HG03378 (cell line): Measurements from ENCODE around the gene GAL3ST1.

Experiments used
- ATAC-seq: cut with Tn5 transposase; IDR thresholded peaks from one replicate; pipeline ENCODE4 v1.9.1; 2021; ENCODE audit warnings: mild to moderate bottlenecking, moderate library complexity; ENCODE audit not compliant: unreplicated experiment

Gene GAL3ST1

DNA sequence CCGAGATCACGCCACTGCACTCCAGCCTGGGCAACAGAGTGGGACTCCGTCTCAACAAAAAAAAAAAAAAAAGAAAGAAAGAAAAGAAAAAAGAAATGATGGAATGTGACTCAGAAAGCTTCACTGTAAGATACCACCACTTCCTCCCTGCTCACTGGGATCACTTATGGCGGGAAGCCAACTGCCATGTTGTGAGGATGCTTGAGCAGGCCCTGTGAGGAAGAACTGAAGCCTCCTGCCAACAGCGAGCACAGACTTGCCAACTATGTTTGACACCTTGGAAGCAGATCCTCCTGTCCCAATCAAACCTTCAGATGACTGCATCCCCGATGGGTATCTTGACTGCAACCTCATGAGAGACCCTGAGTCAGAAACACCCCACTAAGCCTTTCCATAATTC is 36.2 kb downstream of the GAL3ST1 start:
- ATAC-seq: no peak

- ATAC-seq: no peak
Observed at GRCh38 chr22:30537083-30537731, 37.3 kb downstream of the GAL3ST1 start.

DNA sequence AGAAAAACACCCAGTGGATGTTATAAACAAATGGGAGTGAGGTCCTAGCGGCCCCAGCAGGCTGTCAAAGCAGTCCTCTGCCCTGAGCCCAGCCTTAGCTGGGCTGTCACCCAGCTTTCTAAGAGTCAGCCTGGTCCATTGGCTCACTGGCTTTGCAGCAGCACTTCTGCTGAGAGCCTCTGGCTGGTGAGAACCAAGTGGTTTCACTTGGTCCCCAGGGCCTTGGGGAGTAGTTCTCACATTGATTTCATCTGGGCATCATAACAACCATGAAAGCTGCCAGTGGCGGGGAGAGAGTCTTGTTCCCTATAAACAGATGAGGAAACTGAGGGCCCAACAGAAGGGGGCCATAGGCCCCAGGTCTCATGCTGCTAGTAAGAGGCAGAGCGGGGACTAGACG is 39.3 kb downstream of the GAL3ST1 start:
- no peak for ATAC-seq

GRCh38 chr22:30531651-30532608 is 42.5 kb downstream of the GAL3ST1 start:
- ATAC-seq: no peak

DNA sequence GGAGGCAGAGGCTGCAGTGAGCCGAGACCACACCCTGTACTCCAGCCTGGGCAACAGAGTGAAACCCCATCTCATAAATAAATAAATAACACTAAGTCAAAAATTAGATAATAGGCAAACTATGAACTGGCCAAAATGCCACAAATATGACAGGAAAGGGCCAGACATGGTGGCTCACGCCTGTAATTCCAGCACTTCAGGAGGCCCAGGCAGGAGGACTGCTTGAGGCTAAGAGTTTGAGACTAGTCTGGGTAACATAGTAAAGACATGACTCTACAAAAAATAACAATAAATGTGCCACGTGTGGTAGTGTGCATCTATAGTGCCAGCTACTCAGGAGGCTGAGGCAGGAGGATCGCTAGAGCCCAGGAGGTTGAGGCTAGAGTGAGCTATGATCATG is 47.8 kb downstream of the GAL3ST1 start:
- ATAC-seq: no peak

DNA sequence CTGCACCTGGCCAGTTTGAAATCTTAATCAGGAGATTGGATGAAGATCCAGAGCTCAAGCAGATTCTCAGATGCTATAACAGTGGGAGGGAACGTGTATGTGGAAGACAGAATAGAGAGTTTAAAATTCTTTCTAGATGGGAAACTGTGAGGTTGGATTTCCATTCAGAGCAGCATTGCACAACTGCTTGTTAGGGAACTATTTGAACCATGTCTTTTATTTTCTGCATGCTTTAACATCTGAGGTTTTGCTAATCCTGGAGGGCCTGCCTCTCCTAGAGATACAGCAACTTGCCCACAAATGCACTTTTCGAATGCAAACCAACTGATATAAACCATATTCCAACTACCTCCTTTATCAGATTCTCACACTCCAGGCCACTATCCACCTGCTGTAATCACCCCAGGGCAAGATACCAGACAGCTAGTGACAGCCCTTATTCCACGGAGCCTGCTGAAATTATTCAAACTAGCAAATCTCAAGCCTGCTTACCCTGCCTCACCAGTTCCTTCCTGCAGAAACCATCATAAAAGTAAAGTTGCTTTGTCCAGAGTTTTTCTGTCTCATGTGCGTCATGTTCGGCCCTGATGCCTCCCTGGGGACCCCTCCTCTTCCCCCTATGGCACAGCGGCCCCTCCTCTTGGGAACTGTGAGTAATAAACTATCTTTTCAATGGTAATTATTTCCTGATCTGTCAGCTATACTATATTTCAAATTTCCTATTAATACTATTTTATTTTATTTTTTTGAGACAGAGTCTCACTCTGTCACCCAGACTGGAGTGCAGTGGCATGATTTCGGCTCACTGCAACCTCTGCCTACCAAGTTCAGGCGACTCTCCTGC is 50.6 kb downstream of the GAL3ST1 start:
- no peak for ATAC-seq

DNA sequence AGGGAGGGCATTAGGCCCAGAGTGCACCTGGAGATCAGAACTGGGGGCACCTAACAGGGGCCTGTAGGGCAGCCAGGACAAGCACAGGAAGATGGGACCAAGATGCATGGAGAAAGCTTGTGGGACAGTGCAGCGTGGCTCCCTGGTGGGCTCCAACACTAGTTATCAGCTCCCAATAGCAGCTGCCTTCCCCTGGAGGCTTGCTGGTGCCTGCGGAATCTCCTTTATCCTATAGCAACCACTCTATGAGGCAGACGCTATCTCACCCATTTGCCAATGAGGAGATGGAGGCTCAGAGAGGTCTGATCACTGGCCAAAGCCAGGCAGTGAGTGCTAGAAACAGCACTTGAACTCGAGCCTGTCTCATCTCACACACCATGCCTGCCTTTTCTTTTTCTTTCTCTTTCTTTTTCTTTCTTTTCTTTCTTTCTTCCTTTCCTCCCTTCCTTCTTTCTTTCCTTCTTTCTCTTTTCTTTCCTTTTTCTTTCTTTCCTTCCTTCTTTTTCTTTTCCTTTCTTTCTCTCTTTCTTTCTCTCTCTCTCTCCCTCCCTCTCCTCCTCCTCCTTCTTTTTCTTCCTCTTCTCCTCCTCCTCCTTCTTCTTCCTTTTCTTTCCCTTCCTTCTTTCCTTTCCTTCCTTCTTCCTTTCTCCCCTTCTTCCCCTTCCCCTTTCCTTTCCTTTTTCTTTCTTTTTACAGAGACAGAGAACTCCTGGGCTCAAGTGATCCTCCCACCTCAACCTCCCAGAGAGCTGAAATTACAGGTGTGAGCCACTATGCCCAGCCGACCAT is 52.9 kb downstream of the GAL3ST1 start:
- ATAC-seq: no peak

DNA sequence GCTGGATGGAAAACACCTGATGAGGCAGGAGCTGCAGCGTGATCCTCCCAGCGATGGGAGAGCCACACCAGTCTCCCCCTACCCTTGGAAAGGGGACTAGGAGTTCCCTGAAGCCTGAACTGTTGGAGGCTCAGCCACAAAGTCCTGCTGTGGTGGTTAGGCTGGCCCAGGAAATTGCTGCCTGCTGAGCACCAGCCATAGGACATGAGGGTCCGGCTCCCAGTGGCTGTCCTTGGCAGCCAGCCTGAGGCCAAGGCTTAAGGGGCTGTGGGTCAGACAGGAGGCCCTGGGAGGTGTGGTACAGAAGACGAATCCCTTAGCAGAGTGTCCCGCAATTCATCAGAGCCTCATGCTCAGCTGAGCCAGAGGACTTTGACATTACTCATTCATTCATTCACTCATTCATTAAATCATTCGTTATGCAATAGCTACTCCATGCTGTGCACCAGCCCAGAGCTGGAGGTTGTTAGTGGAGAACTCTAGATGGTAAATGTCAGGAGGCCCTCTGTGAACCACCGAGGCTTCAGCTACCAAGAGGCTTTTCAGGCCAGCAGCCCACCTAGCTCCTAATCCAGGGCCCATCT is 54.5 kb downstream of the GAL3ST1 start:
- no peak for ATAC-seq

- ATAC-seq: no peak
Observed at GRCh38 chr22:30516731-30517130, 57.7 kb downstream of the GAL3ST1 start.

DNA sequence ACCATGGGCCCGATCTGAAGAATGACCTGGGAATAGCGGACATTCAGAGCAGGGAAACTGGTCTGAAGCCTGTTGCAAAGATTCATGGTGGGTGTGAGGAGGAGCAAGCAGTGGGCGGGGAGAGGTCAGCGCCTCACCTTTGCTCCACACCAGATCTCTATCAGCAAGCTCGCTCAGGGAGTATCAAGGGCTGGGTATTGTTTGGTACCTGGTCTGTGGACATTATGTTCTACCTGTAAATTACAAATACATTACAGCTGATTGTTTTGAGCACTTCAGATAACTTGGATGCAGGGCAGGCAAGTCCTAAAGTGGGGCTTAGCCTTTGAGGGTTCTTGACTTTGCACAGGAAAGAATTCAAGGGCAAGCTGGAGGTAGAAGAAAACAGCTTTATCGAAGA is 58.2 kb downstream of the GAL3ST1 start:
- ATAC-seq: no peak

- no peak for ATAC-seq
Observed at GRCh38 chr22:30514252-30514651, 60.2 kb downstream of the GAL3ST1 start.

DNA sequence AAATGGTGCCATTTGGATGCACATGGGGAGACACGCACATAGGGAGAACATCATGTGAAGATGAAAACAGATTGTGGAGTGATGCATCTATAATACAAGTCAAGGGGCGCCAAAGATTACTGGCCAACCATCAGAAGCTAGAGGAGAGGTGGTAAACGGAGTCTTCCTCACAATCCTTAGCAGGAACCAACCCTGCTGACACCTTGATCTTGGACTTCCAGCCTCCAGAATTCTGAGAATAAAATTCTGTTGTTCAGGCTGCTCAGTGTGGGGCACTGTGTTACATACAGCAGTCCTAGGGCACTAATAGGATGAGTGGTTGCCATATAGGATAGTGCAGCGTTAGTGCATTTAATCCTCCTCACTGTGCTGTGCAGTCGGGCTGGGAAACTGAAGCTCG is 61.0 kb downstream of the GAL3ST1 start:
- ATAC-seq: no peak

DNA sequence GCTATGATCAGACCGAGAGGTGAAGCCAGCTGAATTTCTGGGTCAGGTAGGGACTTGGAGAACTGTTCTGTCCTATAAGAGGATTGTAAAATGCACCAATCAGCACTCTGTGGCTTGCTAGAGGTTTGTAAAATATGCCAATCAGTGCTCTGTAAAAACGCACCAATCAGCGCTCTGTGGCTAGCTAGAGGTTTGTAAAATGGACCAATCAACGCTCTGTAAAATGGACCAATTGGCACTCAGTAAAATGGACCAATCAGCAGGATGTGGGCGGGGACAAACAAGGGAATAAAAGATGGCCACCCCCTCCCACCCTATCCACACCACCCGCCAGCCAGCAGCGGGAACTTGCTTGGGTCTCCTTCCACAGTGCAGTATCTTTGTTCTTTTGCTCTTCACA is 62.6 kb downstream of the GAL3ST1 start:
- ATAC-seq: no peak

- no peak for ATAC-seq
Observed at GRCh38 chr22:30511109-30511508, 63.4 kb downstream of the GAL3ST1 start.

DNA sequence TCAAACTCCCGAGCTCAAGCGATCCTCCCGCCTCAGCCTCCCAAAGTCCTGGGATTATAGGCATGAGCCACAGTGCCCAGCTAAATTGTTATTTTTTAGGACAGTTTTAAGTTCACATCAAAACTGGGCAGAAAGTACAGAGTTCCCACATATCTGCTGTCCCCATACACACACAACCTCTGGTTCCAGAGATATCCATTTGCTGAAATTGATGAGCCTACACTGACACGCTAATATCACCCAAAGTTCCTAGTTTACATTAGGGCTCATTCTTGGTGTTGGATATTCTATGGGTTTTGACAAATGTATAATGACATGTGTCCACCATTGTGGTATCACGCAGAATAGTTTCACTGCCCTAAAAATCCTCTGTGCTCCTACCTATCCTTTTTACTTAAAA is 66.2 kb downstream of the GAL3ST1 start:
- ATAC-seq: no peak

DNA sequence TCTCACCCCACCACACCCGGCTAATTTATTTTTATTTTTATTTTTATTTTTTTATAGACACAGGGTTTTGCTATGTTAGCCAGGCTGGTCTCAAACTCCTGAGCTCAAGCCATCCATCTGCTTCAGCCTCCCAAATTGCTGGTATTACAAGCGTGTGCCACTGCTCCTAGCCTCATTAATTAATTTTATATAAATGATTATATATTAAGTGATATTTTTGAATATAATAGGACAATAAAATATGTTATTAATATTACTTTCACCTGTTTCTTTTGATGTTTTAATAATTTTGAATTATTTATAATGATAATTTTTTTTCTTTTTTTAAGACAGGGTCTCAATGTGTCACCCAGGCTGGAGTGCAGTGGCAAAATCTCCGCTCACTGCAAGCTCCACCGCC is 66.8 kb downstream of the GAL3ST1 start:
- ATAC-seq: no peak

DNA sequence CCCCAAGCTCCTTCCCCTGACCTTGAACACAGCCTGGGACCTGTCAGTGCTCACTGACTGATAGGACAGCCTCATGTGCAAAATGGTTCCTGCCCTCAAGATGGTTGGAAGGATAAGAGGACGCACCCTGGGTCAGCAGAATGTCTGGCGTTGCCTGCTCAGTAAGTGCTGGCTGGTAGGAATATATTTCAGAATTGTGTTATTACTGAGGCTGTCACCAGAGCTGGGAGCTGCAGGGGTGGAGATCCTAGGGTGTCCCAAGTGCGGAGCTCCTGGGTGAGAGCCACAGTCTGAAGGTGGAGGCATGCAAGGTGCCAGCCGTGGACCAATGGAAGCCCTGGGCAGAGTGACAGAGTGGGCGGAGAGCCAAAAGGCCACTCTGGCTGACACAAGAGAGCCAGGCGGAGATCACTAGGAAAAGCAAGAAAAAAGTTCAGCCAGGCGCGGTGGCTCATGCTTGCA is 67.9 kb downstream of the GAL3ST1 start:
- no peak for ATAC-seq
